HG02938 (cell line): ENCODE data around the gene HNRNPUL2.

Source experiments
- ATAC-seq: cut with Tn5 transposase; IDR thresholded peaks from one replicate; pipeline ENCODE4 v1.9.1; 2021; ENCODE audit warnings: mild to moderate bottlenecking, moderate library complexity; ENCODE audit not compliant: unreplicated experiment

HNRNPUL2 gene

GRCh38 chr11:62671608-62672389 lies 55.5 kb downstream of the HNRNPUL2 start, which contains the start of the genes LBHD1 and UQCC3:
Gene LBHD1 (minus strand): TSS chr11:62672267. CDS start chr11:62670031, 2,236 bp downstream.
Gene UQCC3 (plus strand): TSS chr11:62671673. CDS start chr11:62671746, 73 bp downstream.
- ATAC-seq: peak; percentile 60

- ATAC-seq: no peak
These were observed 56.0 kb downstream of the HNRNPUL2 start for GRCh38 chr11:62671236-62671607.

GRCh38 chr11:62669420-62670161 lies 57.7 kb downstream of the HNRNPUL2 start:
- ATAC-seq: no peak

- ATAC-seq: no peak
These were observed 59.8 kb downstream of the HNRNPUL2 start for GRCh38 chr11:62667460-62667859.

GRCh38 chr11:62666259-62666926 lies 60.9 kb downstream of the HNRNPUL2 start:
- no peak for ATAC-seq

GRCh38 chr11:62665599-62666258 lies 61.5 kb downstream of the HNRNPUL2 start:
- peak; percentile 16 for ATAC-seq

- peak; percentile 74 for ATAC-seq
These were observed 62.1 kb downstream of the HNRNPUL2 start, which contains the start of the genes C11orf98 and CSKMT for GRCh38 chr11:62665075-62665598. Gene C11orf98 (minus strand): TSS chr11:62665210. CDS start chr11:62665169, 41 bp downstream. Gene CSKMT (plus strand): TSS chr11:62665312. CDS start chr11:62665880, 568 bp downstream.

GRCh38 chr11:62664405-62665074 lies 62.7 kb downstream of the HNRNPUL2 start:
- ATAC-seq: peak; percentile 33
